NCI-H2081 treated with DMSO at 0.1 percent for 48 hours (cell line): ENCODE results near the gene ACE.

ENCODE experiments used
- DNase-seq: peaks from one replicate; lab custom pipeline; 2025; lab: John Stamatoyannopoulos, UW

Gene ACE

GRCh38 chr17:63474586-63475460 lies 2.0 kb upstream of the ACE start:
- no peak for DNase-seq

GRCh38 chr17:63475491-63476412 lies 1.1 kb upstream of the ACE start:
- no peak for DNase-seq

- no peak for DNase-seq
These were observed 405 bp upstream of the ACE start for GRCh38 chr17:63476459-63476853.

GRCh38 chr17:63477480-63478440 lies 899 bp downstream of the ACE start:
- DNase-seq = no peak

GRCh38 chr17:63478814-63479494 lies 2.1 kb downstream of the ACE start:
- DNase-seq = no peak

GRCh38 chr17:63479495-63480184 lies 2.8 kb downstream of the ACE start:
- DNase-seq = no peak

GRCh38 chr17:63480192-63480784 lies 3.4 kb downstream of the ACE start:
- DNase-seq = no peak

GRCh38 chr17:63480826-63481487 lies 4.1 kb downstream of the ACE start:
- DNase-seq = peak; percentile 76

GRCh38 chr17:63481488-63481870 lies 4.6 kb downstream of the ACE start:
- no peak for DNase-seq

- no peak for DNase-seq
These were observed 5.6 kb downstream of the ACE start for GRCh38 chr17:63482509-63482908.

GRCh38 chr17:63483038-63483437 lies 6.2 kb downstream of the ACE start:
- DNase-seq = no peak

GRCh38 chr17:63483655-63484575 lies 7.1 kb downstream of the ACE start:
- no peak for DNase-seq

- DNase-seq = no peak
These were observed 9.6 kb downstream of the ACE start for GRCh38 chr17:63486317-63487013.

- no peak for DNase-seq
These were observed 10.1 kb downstream of the ACE start for GRCh38 chr17:63487014-63487339.

GRCh38 chr17:63488851-63489250 lies 12.0 kb downstream of the ACE start:
- DNase-seq = no peak

- DNase-seq = no peak
These were observed 12.4 kb downstream of the ACE start for GRCh38 chr17:63489291-63489690.

- no peak for DNase-seq
These were observed 13.5 kb downstream of the ACE start for GRCh38 chr17:63490329-63490728.

- DNase-seq = no peak
These were observed 14.1 kb downstream of the ACE start for GRCh38 chr17:63490858-63491400.
